H1 (cell line): ENCODE data around the gene FKBP1A. TPM values are rescaled to one million over a fixed set of nuclear protein-coding genes. Genes with fewer than 3 reads are reported as not detected.

Experiments used
- CTCF ChIA-PET: fragments of 300-600 bp; sonication (Branson Sonifier 250); formaldehyde crosslinking; loops from one replicate; lab custom pipeline; 2021; ENCODE audit not compliant: partially characterized antibody; lab: Charles Lee
- POLR2A ChIA-PET: fragments of 300-600 bp; sonication (Branson Sonifier 250); formaldehyde crosslinking; loops from one replicate; lab custom pipeline; 2021; ENCODE audit warnings: inconsistent platforms; ENCODE audit not compliant: partially characterized antibody; lab: Charles Lee
- DNase-seq, 2 experiments: peaks; one replicate each; pipeline versions ENCODE4 v3.0.0 to v3.0.0-alpha.2; 2010 to 2022; ENCODE audit warnings: low spot score in 2 of 2, low read depth in 1 of 2, mixed read lengths in 1 of 2
- FAIRE-seq: peaks from 2 replicates; lab custom pipeline; 2011; peaks lifted over from hg19 to GRCh38; lab: Jason Lieb, UNC
- H2AFZ ChIP-seq: 2 replicates; pipeline ENCODE4 v1.8.1; 2012; ENCODE audit warnings: low read length, inconsistent platforms
- H2AK5ac ChIP-seq: 2 replicates; pipeline ENCODE4 v1.6.1; 2013; ENCODE audit warnings: low read depth, low read length
- H2BK120ac ChIP-seq: replicated peaks from 2 replicates; pipeline ENCODE3; 2013; ENCODE audit warnings: low read depth, low read length, inconsistent platforms
- H2BK12ac ChIP-seq: 2 replicates; pipeline ENCODE4 v1.6.1; 2013; ENCODE audit warnings: low read depth, low read length
- H2BK15ac ChIP-seq: 2 replicates; pipeline ENCODE4 v1.6.1; 2013; ENCODE audit warnings: low read length
- H2BK20ac ChIP-seq: 2 replicates; pipeline ENCODE4 v1.6.1; 2013; ENCODE audit warnings: low read length
- H2BK5ac ChIP-seq: 2 replicates; pipeline ENCODE4 v1.6.1; 2013; ENCODE audit warnings: low read depth, low read length
- H3K14ac ChIP-seq: 2 replicates; pipeline ENCODE4 v1.6.1; 2013; ENCODE audit warnings: inconsistent platforms; ENCODE audit not compliant: insufficient read length
- H3K18ac ChIP-seq: 2 replicates; pipeline ENCODE4 v1.6.1; 2013; ENCODE audit warnings: low read length; ENCODE audit errors: extremely low read depth
- H3K23ac ChIP-seq: 2 replicates; pipeline ENCODE4 v1.6.1; 2013; ENCODE audit warnings: inconsistent platforms; ENCODE audit not compliant: insufficient read length
- H3K23me2 ChIP-seq: 2 replicates; pipeline ENCODE4 v1.6.1; 2013; ENCODE audit warnings: low read depth, low read length
- H3K27ac ChIP-seq: 2 replicates; pipeline ENCODE4 v1.6.1; 2011; ENCODE audit warnings: low read depth, low read length, inconsistent platforms
- H3K27me3 ChIP-seq, 4 experiments: replicated peaks in 1 of 4; 1 replicate in 1 of 4; 2 replicates in 3 of 4; pipeline versions ENCODE4 v1.6.1 to v1.8.1; 2011 to 2013; ENCODE audit warnings: low read length in 3 of 4, mild to moderate bottlenecking in 3 of 4, inconsistent platforms in 2 of 4, mixed read lengths in 2 of 4, moderate library complexity in 1 of 4; ENCODE audit not compliant: control insufficient read depth in 3 of 4, insufficient read depth in 3 of 4; ENCODE audit errors: extremely low read depth in 1 of 4
- H3K36me3 ChIP-seq, 4 experiments: 2 replicates each; pipeline versions ENCODE4 v1.6.1 to v1.8.1; 2011 to 2013; ENCODE audit warnings: mild to moderate bottlenecking in 4 of 4, low read length in 3 of 4, moderate library complexity in 2 of 4, control low read depth in 1 of 4, inconsistent platforms in 1 of 4; ENCODE audit not compliant: insufficient read depth in 4 of 4, control insufficient read depth in 2 of 4
- H3K4ac ChIP-seq: replicated peaks from 2 replicates; pipeline ENCODE3; 2013; ENCODE audit warnings: low read length, low read depth, mixed read lengths, inconsistent platforms; ENCODE audit not compliant: insufficient read length
- H3K4me1 ChIP-seq, 4 experiments: replicated peaks in 1 of 4; 1 replicate in 1 of 4; 2 replicates in 3 of 4; pipeline versions ENCODE4 v1.6.1 to v1.8.1; 2011 to 2013; ENCODE audit warnings: low read length in 3 of 4, inconsistent platforms in 2 of 4, mixed read lengths in 1 of 4; ENCODE audit not compliant: insufficient read depth in 4 of 4, control insufficient read depth in 3 of 4
- H3K4me2 ChIP-seq, 2 experiments: 2 replicates each; pipeline versions ENCODE4 v1.6.1 to v1.8.1; 2011 to 2013; ENCODE audit warnings: low read depth in 2 of 2, low read length in 2 of 2, control low read depth in 1 of 2, inconsistent platforms in 1 of 2, mild to moderate bottlenecking in 1 of 2; ENCODE audit not compliant: insufficient read depth in 1 of 2
- H3K4me3 ChIP-seq, 4 experiments: fragments of 200-600, 300-600 bp in 1 of 4; sonication (generic), shearing (Covaris generic), sonication (Bioruptor Twin) in 1 of 4; 2 replicates each; pipeline versions ENCODE4 v1.5.1 to v1.8.1; 2011 to 2016; ENCODE audit warnings: low read length in 4 of 4, low read depth in 3 of 4, control low read depth in 2 of 4, inconsistent platforms in 2 of 4, mild to moderate bottlenecking in 2 of 4, mixed read lengths in 1 of 4, moderate library complexity in 1 of 4; ENCODE audit not compliant: insufficient read depth in 2 of 4; ENCODE audit errors: extremely low read depth in 1 of 4
- H3K56ac ChIP-seq: replicated peaks from 2 replicates; pipeline ENCODE3; 2013; ENCODE audit warnings: low read depth, mild to moderate bottlenecking, mixed read lengths, low read length, inconsistent platforms; ENCODE audit not compliant: insufficient read length
- H3K79me1 ChIP-seq: 2 replicates; pipeline ENCODE4 v1.6.1; 2013; ENCODE audit warnings: low read depth, low read length, control low read depth
- H3K79me2 ChIP-seq, 2 experiments: 2 replicates each; pipeline versions ENCODE4 v1.6.1 to v1.8.1; 2012 to 2013; ENCODE audit warnings: low read length in 2 of 2, mild to moderate bottlenecking in 2 of 2, inconsistent platforms in 1 of 2; ENCODE audit not compliant: insufficient read depth in 2 of 2, control insufficient read depth in 1 of 2
- H3K9ac ChIP-seq, 4 experiments: replicated peaks in 1 of 4; 1 replicate in 1 of 4; 2 replicates in 3 of 4; pipeline versions ENCODE4 v1.6.1 to v1.8.1; 2011 to 2013; ENCODE audit warnings: low read depth in 3 of 4, low read length in 3 of 4, control low read depth in 2 of 4, mild to moderate bottlenecking in 2 of 4, moderate library complexity in 2 of 4, inconsistent platforms in 1 of 4; ENCODE audit errors: extremely low read depth in 1 of 4
- H3K9me3 ChIP-seq, 2 experiments: 2 replicates each; pipeline versions ENCODE4 v1.6.1 to v1.8.1; 2012 to 2013; ENCODE audit warnings: mild to moderate bottlenecking in 2 of 2, moderate library complexity in 2 of 2, control low read depth in 1 of 2, inconsistent platforms in 1 of 2, low read depth in 1 of 2, low read length in 1 of 2, mixed read lengths in 1 of 2; ENCODE audit not compliant: insufficient read depth in 2 of 2
- H4K20me1 ChIP-seq, 2 experiments: replicated peaks in 1 of 2; 2 replicates each; pipeline versions ENCODE3 to v1.8.1; 2011 to 2013; ENCODE audit warnings: inconsistent platforms in 2 of 2, low read length in 2 of 2, mild to moderate bottlenecking in 1 of 2; ENCODE audit not compliant: insufficient read depth in 2 of 2, control insufficient read depth in 1 of 2
- H4K5ac ChIP-seq: 2 replicates; pipeline ENCODE4 v1.6.1; 2013; ENCODE audit warnings: low read length, low read depth, mixed read lengths, inconsistent platforms; ENCODE audit not compliant: insufficient read length
- H4K8ac ChIP-seq: 2 replicates; pipeline ENCODE4 v1.8.0; 2013; ENCODE audit warnings: mild to moderate bottlenecking, moderate library complexity, low read length, inconsistent platforms; ENCODE audit not compliant: insufficient read depth; ENCODE audit errors: extremely low read depth
- H4K91ac ChIP-seq: replicated peaks from 2 replicates; pipeline ENCODE3; 2013; ENCODE audit warnings: low read length, mixed read lengths, inconsistent platforms; ENCODE audit not compliant: insufficient read length
- ASH2L ChIP-seq: fragments of 200-600, 300-600 bp; sonication (generic); IDR thresholded peaks from one replicate; pipeline ENCODE4 v1.7.1; 2017; ENCODE audit warnings: low read length
- HDAC2 ChIP-seq, 2 experiments: fragments of 300-600 bp in 1 of 2; sonication (generic) in 1 of 2; IDR thresholded peaks; 2 replicates each; pipeline ENCODE4 v1.6.1; 2011 to 2012; ENCODE audit warnings: low read depth in 2 of 2, low read length in 2 of 2, mild to moderate bottlenecking in 2 of 2, moderate library complexity in 2 of 2, borderline replicate concordance in 1 of 2, inconsistent platforms in 1 of 2
- MAX ChIP-seq: IDR thresholded peaks from 2 replicates; pipeline ENCODE4 v1.6.1; 2012; ENCODE audit warnings: inconsistent platforms
- RBBP5 ChIP-seq: IDR thresholded peaks from 2 replicates; pipeline ENCODE4 v1.7.1; 2012; ENCODE audit warnings: low read depth, mild to moderate bottlenecking, inconsistent platforms, low read length, moderate library complexity, borderline replicate concordance
- SP4 ChIP-seq: IDR thresholded peaks from 2 replicates; pipeline ENCODE4 v1.6.1; 2012; ENCODE audit warnings: low read length, inconsistent platforms
- TEAD4 ChIP-seq: IDR thresholded peaks from 2 replicates; pipeline ENCODE4 v1.6.1; 2012; ENCODE audit warnings: low read depth, low read length, inconsistent platforms, mixed read lengths
- ZNF274 ChIP-seq: IDR thresholded peaks from 2 replicates; pipeline ENCODE4 v1.7.0; 2012; ENCODE audit warnings: low read length, borderline replicate concordance; ENCODE audit errors: extremely low read depth
- WGBS, 2 experiments: shearing (Covaris generic) in 1 of 2; methylation state at CpG; one replicate each; pipeline versions ENCODE4 v1.1.6 to v1.1.7; 2013 to 2015; ENCODE audit warnings: low lambda C conversion rate in 2 of 2, mixed read lengths in 2 of 2, inconsistent platforms in 1 of 2, low coverage in 1 of 2, missing lambda C conversion rate in 1 of 2; ENCODE audit not compliant: insufficient replicate concordance in 2 of 2, insufficient coverage in 1 of 2, insufficient read length in 1 of 2; ENCODE audit errors: extremely low coverage in 1 of 2, missing lambda C conversion rate in 1 of 2; 5-methylcytosine and 5-hydroxymethylcytosine counted together
- polyA plus RNA-seq, 7 experiments: library from polyadenylated mRNA; depleted of rRNA in 3 of 7; stranded (reverse) in 5 of 7; unstranded in 2 of 7; fragments of >200 nt in 5 of 7; fragments of 200-250 nt in 2 of 7; gene quantifications; 1 replicate in 5 of 7; 2 replicates in 1 of 7; 4 replicates in 1 of 7; pipeline versions ENCODE4 v1.2.1 to v1.2.3, GENCODE V29; 2011 to 2013; ENCODE audit warnings: missing spikeins in 2 of 7, mixed read lengths in 2 of 7
- total RNA-seq: library from RNA; stranded (reverse); fragmentation: NEBNext Ultra II Directional; extraction: Animal tissue kit (Norgen Biotek cat#: 25700); gene quantifications from 2 replicates; pipeline ENCODE4 v1.2.1, GENCODE V29; 2021

Gene FKBP1A
- total and polyA plus RNA-seq, 2 of the 8 experiments (the other 6 are each of a cell fraction or from before 2014, with no cell fraction given) = 250 to 685 TPM

DNA sequence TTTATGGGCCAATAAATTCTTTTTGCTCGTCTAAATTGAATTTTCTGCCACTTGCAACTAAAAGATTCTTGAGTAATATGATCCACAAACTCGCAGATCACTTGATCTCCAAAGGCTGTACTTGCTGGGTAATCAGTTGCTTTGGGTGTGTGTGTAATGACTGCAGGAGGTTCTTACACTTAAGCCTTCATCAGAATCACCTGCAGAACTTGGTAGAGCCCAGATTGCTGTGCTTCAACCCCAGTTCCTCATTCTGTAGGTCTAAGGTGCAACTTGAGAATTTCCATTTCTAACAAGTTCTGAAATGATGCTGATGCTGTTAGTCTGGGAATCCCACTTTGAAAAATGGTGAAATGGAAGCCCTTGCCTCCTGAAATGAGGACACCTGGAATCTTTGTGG is 12.9 kb upstream of the FKBP1A start:
- TF ChIP-seq HDAC2 (IDR thresholded peaks at IDR 0.05; ENCODE audit: borderline replicate concordance in 1 of 2, low read depth in 2 of 2, low read length in 2 of 2) (no peak), ZNF274 (no peak), SP4 (no peak), ASH2L (no peak), RBBP5 (no peak), MAX (no peak), TEAD4 (no peak)
- TF ChIP-seq, all 59 proteins: peak for 0
- no peak overlapping the region for H3K14ac ChIP-seq
- H2BK5ac ChIP-seq = no peak overlapping the region
- no peak overlapping the region for H3K4me2 ChIP-seq
- ChIA-PET POLR2A (interaction anchor here (0.5 kb wide), 1 partner anchor 29 kb away, joined by 3 read pairs; no protein-coding TSS in a partner anchor), CTCF (interaction anchor here (1.0 to 1.5 kb wide), 3 partner anchors 35 to 93 kb away, joined by 3 read pairs; partner anchors contain the start of gene NSFL1C)
- no peaks in the 10 kb centered on the region for H3K27me3 ChIP-seq
- H4K8ac ChIP-seq = no peak overlapping the region
- no peak for FAIRE-seq
- DNase-seq = no peak
- no peak overlapping the region for H2BK20ac ChIP-seq
- H4K5ac ChIP-seq = no peak overlapping the region
- H3K36me3 ChIP-seq = no peaks in the 10 kb centered on the region
- 65% methylated on average over 2 of the region's 2 CpGs; no CpG with 5 or more reads in 1 of the 2 experiments for WGBS, 2 experiments
- H3K9me3 ChIP-seq = no peaks in the 10 kb centered on the region
- H3K23ac ChIP-seq = no peak overlapping the region
- H2AFZ ChIP-seq = no peak overlapping the region
- no peak overlapping the region for H2AK5ac ChIP-seq
- no peak overlapping the region for H3K18ac ChIP-seq
- H3K23me2 ChIP-seq = no peaks in the 10 kb centered on the region
- no peak overlapping the region for H3K27ac ChIP-seq
- H3K9ac ChIP-seq = no peak overlapping the region
- H3K4me1 ChIP-seq = no peaks in the 10 kb centered on the region
- H3K4ac ChIP-seq = no peak overlapping the region
- no peaks in the 10 kb centered on the region for H4K20me1 ChIP-seq
- H3K4me3 ChIP-seq = no peak overlapping the region
- no peak overlapping the region for H2BK15ac ChIP-seq
- no peak overlapping the region for H2BK120ac ChIP-seq
- no peak overlapping the region for H3K56ac ChIP-seq
- H4K91ac ChIP-seq = no peak overlapping the region
- H2BK12ac ChIP-seq = no peak overlapping the region
- H3K79me1 ChIP-seq = no peaks in the 10 kb centered on the region
- no peaks in the 10 kb centered on the region for H3K79me2 ChIP-seq
